ENCODE measurements around the gene CMSS1.

The CMSS1 gene

GRCh38 chr3:100059472-100059871 lies 241.8 kb downstream of the CMSS1 start:
- H3K9ac ChIP-seq (ENCODE audit: low read length): no peak overlapping the region
- H3K27me3 ChIP-seq (ENCODE audit: control insufficient read depth, insufficient read depth, low read length): no peaks in the 10 kb centered on the region
- no peak overlapping the region for H3K4me3 ChIP-seq (ENCODE audit: low read length)
- peaks cover 2% of the 10 kb centered on the region for H3K4me1 ChIP-seq (ENCODE audit: control insufficient read depth, insufficient read depth, low read length)
- H3K36me3 ChIP-seq (ENCODE audit: control insufficient read depth, insufficient read depth, low read length): no peaks in the 10 kb centered on the region
- H3K9me3 ChIP-seq (ENCODE audit: control insufficient read depth, low read length): no peaks in the 10 kb centered on the region

GRCh38 chr3:100060685-100061484 lies 243.2 kb downstream of the CMSS1 start:
- no peak overlapping the region for H3K4me3 ChIP-seq (ENCODE audit: low read length)
- no peak overlapping the region for H3K9ac ChIP-seq (ENCODE audit: low read length)
- H3K27me3 ChIP-seq (ENCODE audit: control insufficient read depth, insufficient read depth, low read length): no peaks in the 10 kb centered on the region
- no peaks in the 10 kb centered on the region for H3K36me3 ChIP-seq (ENCODE audit: control insufficient read depth, insufficient read depth, low read length)
- no peaks in the 10 kb centered on the region for H3K9me3 ChIP-seq (ENCODE audit: control insufficient read depth, low read length)
- no peaks in the 10 kb centered on the region for H3K4me1 ChIP-seq (ENCODE audit: control insufficient read depth, insufficient read depth, low read length)

- Histone ChIP-seq H3K36me3 (ENCODE audit: control insufficient read depth, insufficient read depth, low read length) (no peaks in the 10 kb centered on the region), H3K4me3 (ENCODE audit: low read length) (no peak overlapping the region), H3K4me1 (ENCODE audit: control insufficient read depth, insufficient read depth, low read length) (peaks cover 3% of the 10 kb centered on the region), H3K9me3 (ENCODE audit: control insufficient read depth, low read length) (no peaks in the 10 kb centered on the region), H3K27me3 (ENCODE audit: control insufficient read depth, insufficient read depth, low read length) (no peaks in the 10 kb centered on the region), H3K9ac (ENCODE audit: low read length) (no peak overlapping the region)
Observed at GRCh38 chr3:100062665-100063064, 245.0 kb downstream of the CMSS1 start.

GRCh38 chr3:100063929-100064461 lies 246.3 kb downstream of the CMSS1 start:
- no peaks in the 10 kb centered on the region for H3K36me3 ChIP-seq (ENCODE audit: control insufficient read depth, insufficient read depth, low read length)
- H3K4me1 ChIP-seq (ENCODE audit: control insufficient read depth, insufficient read depth, low read length): peaks cover 5% of the 10 kb centered on the region
- no peak overlapping the region for H3K9ac ChIP-seq (ENCODE audit: low read length)
- no peaks in the 10 kb centered on the region for H3K9me3 ChIP-seq (ENCODE audit: control insufficient read depth, low read length)
- no peak overlapping the region for H3K4me3 ChIP-seq (ENCODE audit: low read length)
- no peaks in the 10 kb centered on the region for H3K27me3 ChIP-seq (ENCODE audit: control insufficient read depth, insufficient read depth, low read length)

DNA sequence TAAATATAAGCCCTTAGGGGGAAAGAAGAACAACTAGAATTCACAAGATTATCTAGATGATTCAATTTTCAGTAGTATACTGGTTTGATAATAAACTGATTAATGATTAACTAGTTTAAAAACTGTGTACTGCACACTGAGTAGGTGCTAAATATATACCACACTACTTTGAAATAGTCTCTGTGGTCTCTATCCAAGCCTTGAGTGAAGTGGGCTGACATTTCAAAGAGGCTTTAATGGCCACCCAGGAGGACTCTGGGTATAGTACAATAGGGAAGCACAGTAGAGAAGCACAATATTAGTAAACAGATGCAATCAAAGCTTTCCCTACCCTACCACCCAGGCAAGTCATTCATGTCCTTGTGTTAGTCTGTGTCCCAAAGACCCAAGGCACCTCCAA lies 249.9 kb downstream of the CMSS1 start:
- H3K4me1 ChIP-seq (ENCODE audit: control insufficient read depth, insufficient read depth, low read length): peaks cover 5% of the 10 kb centered on the region
- no peak overlapping the region for H3K4me3 ChIP-seq (ENCODE audit: low read length)
- no peaks in the 10 kb centered on the region for H3K27me3 ChIP-seq (ENCODE audit: control insufficient read depth, insufficient read depth, low read length)
- no peaks in the 10 kb centered on the region for H3K9me3 ChIP-seq (ENCODE audit: control insufficient read depth, low read length)
- H3K36me3 ChIP-seq (ENCODE audit: control insufficient read depth, insufficient read depth, low read length): no peaks in the 10 kb centered on the region
- H3K9ac ChIP-seq (ENCODE audit: low read length): no peak overlapping the region

- H3K36me3 ChIP-seq (ENCODE audit: control insufficient read depth, insufficient read depth, low read length): no peaks in the 10 kb centered on the region
- H3K4me3 ChIP-seq (ENCODE audit: low read length): no peak overlapping the region
- H3K4me1 ChIP-seq (ENCODE audit: control insufficient read depth, insufficient read depth, low read length): peaks cover 5% of the 10 kb centered on the region
- H3K27me3 ChIP-seq (ENCODE audit: control insufficient read depth, insufficient read depth, low read length): no peaks in the 10 kb centered on the region
- no peaks in the 10 kb centered on the region for H3K9me3 ChIP-seq (ENCODE audit: control insufficient read depth, low read length)
- H3K9ac ChIP-seq (ENCODE audit: low read length): no peak overlapping the region
Observed at GRCh38 chr3:100068826-100069225, 251.2 kb downstream of the CMSS1 start.

DNA sequence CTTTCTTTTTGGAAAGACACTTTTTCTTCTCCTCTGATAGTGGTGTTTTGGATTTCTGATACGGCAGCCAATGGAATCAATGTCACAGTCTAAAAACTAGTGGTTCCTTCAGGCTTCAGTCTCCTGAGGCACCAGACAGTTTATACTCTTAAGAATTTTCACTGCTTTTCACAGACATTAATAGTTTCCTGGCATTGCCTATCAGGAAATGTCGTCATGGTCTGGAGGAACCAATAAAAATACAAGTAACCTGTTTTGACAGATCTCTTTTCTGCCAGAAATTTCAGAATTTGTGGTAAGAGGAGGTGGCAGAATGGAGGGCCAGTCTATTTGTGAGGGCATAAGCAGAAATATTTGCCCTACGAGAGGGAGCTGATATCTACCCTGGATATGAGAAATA lies 251.8 kb downstream of the CMSS1 start:
- no peak overlapping the region for H3K4me3 ChIP-seq (ENCODE audit: low read length)

GRCh38 chr3:100072326-100073048 lies 254.8 kb downstream of the CMSS1 start:
- no peak overlapping the region for H3K9ac ChIP-seq (ENCODE audit: low read length)
- H3K9me3 ChIP-seq (ENCODE audit: control insufficient read depth, low read length): no peaks in the 10 kb centered on the region
- H3K4me1 ChIP-seq (ENCODE audit: control insufficient read depth, insufficient read depth, low read length): peaks cover 13% of the 10 kb centered on the region
- H3K4me3 ChIP-seq (ENCODE audit: low read length): no peak overlapping the region
- H3K27me3 ChIP-seq (ENCODE audit: control insufficient read depth, insufficient read depth, low read length): no peaks in the 10 kb centered on the region
- H3K36me3 ChIP-seq (ENCODE audit: control insufficient read depth, insufficient read depth, low read length): no peaks in the 10 kb centered on the region

More for the DNA sequence above, 251.8 kb downstream of the CMSS1 start:
- Histone ChIP-seq H3K9me3 (ENCODE audit: control insufficient read depth, low read length) (no peaks in the 10 kb centered on the region), H3K9ac (ENCODE audit: low read length) (no peak overlapping the region), H3K36me3 (ENCODE audit: control insufficient read depth, insufficient read depth, low read length) (no peaks in the 10 kb centered on the region), H3K27me3 (ENCODE audit: control insufficient read depth, insufficient read depth, low read length) (no peaks in the 10 kb centered on the region), H3K4me1 (ENCODE audit: control insufficient read depth, insufficient read depth, low read length) (peaks cover 5% of the 10 kb centered on the region)

- Histone ChIP-seq H3K9me3 (ENCODE audit: control insufficient read depth, low read length) (no peaks in the 10 kb centered on the region), H3K9ac (ENCODE audit: low read length) (peak overlapping the region; percentile 27), H3K4me1 (ENCODE audit: control insufficient read depth, insufficient read depth, low read length) (peaks cover 9% of the 10 kb centered on the region), H3K27me3 (ENCODE audit: control insufficient read depth, insufficient read depth, low read length) (no peaks in the 10 kb centered on the region), H3K36me3 (ENCODE audit: control insufficient read depth, insufficient read depth, low read length) (no peaks in the 10 kb centered on the region), H3K4me3 (ENCODE audit: low read length) (no peak overlapping the region)
Observed at GRCh38 chr3:100073049-100073713, 255.5 kb downstream of the CMSS1 start.

GRCh38 chr3:100073714-100074307 lies 256.1 kb downstream of the CMSS1 start:
- peak overlapping the region; percentile 27 for H3K9ac ChIP-seq (ENCODE audit: low read length)
- peaks cover 9% of the 10 kb centered on the region for H3K4me1 ChIP-seq (ENCODE audit: control insufficient read depth, insufficient read depth, low read length)
- H3K9me3 ChIP-seq (ENCODE audit: control insufficient read depth, low read length): no peaks in the 10 kb centered on the region
- H3K27me3 ChIP-seq (ENCODE audit: control insufficient read depth, insufficient read depth, low read length): no peaks in the 10 kb centered on the region
- no peak overlapping the region for H3K4me3 ChIP-seq (ENCODE audit: low read length)
- no peaks in the 10 kb centered on the region for H3K36me3 ChIP-seq (ENCODE audit: control insufficient read depth, insufficient read depth, low read length)

- H3K27me3 ChIP-seq (ENCODE audit: control insufficient read depth, insufficient read depth, low read length): no peaks in the 10 kb centered on the region
- peaks cover 9% of the 10 kb centered on the region for H3K4me1 ChIP-seq (ENCODE audit: control insufficient read depth, insufficient read depth, low read length)
- no peaks in the 10 kb centered on the region for H3K36me3 ChIP-seq (ENCODE audit: control insufficient read depth, insufficient read depth, low read length)
- H3K4me3 ChIP-seq (ENCODE audit: low read length): no peak overlapping the region
- no peak overlapping the region for H3K9ac ChIP-seq (ENCODE audit: low read length)
- H3K9me3 ChIP-seq (ENCODE audit: control insufficient read depth, low read length): no peaks in the 10 kb centered on the region
Observed at GRCh38 chr3:100075196-100075595, 257.5 kb downstream of the CMSS1 start.
